ENCODE data around the gene AVPR2.

- no peak for TF ChIP-seq CTCF (IDR thresholded peaks at IDR 0.05)
- TF ChIP-seq POLR2A (IDR thresholded peaks at IDR 0.05): no peak
Observed at GRCh38 chrX:153862369-153863250, 41.9 kb upstream of the AVPR2 start.
